Measurements from ENCODE around the gene USP25. TPM values are rescaled to one million over a fixed set of nuclear protein-coding genes. Genes with fewer than 3 reads are reported as not detected.

USP25 gene
- total and polyA plus RNA-seq, 9 of the 15 experiments (the other 6 are each of a cell fraction or from before 2014, with no cell fraction given): 7.8 to 44.9 (median 31.4) TPM

GRCh38 chr21:15755125-15755524, 25.3 kb downstream of the USP25 start (continued):
- no peak for TF ChIP-seq JUND (IDR thresholded peaks at IDR 0.05; ENCODE audit: borderline replicate concordance, low read depth, low read length)
- TF ChIP-seq JUND (tag; IDR thresholded peaks at IDR 0.05; ENCODE audit: borderline replicate concordance, low read depth, low read length): no peak
- TF ChIP-seq MEF2A (IDR thresholded peaks at IDR 0.05; ENCODE audit: control insufficient read depth, low read depth, low read length): no peak

GRCh38 chr21:15759469-15759868, 29.7 kb downstream of the USP25 start:
- CTCF ChIA-PET (ENCODE audit: low intra/inter-chr PET ratio): no interaction called here
- no TSS peak for BruUV-seq (replicated peaks)
- FAIRE-seq (no peak), DNase-seq (ENCODE audit: extremely low read depth in 1 of 4, low spot score in 3 of 4) (no peak), ATAC-seq (no peak)
- Histone ChIP-seq H3K9me3 (replicated peaks; ENCODE audit: control insufficient read depth, insufficient read depth, low read depth, low read length) (peaks cover 7% of the 10 kb centered on the region), H3K4me2 (ENCODE audit: insufficient read depth, low read length) (no peak overlapping the region), H3K27ac (ENCODE audit: extremely low read depth, low read depth, low read length) (no peak overlapping the region), H3K79me2 (ENCODE audit: control insufficient read depth, insufficient read depth, low read length) (peaks cover 98% of the 10 kb centered on the region), H3K36me3 (ENCODE audit: control insufficient read depth, insufficient read depth, low read length) (peaks cover 25% of the 10 kb centered on the region), H3K9me1 (ENCODE audit: control insufficient read depth, insufficient read depth, low read length) (no peaks in the 10 kb centered on the region), H2AFZ (ENCODE audit: low read depth, low read length) (no peak overlapping the region), H3K27me3 (ENCODE audit: control insufficient read depth in 2 of 2, insufficient read depth in 2 of 2, low read length in 2 of 2) (no peaks in the 10 kb centered on the region), H3K4me1 (replicated peaks in 1 of 2; ENCODE audit: control insufficient read depth in 2 of 2, insufficient read depth in 2 of 2, low read length in 2 of 2) (peaks cover 0 to 4% of the 10 kb centered on the region in 2 experiments; a peak in 2 of 5 replicates), H4K20me1 (replicated peaks; ENCODE audit: control insufficient read depth, insufficient read depth, low read length) (no peaks in the 10 kb centered on the region), H3K4me3 (no peak overlapping the region), H3K9ac (ENCODE audit: insufficient read depth in 1 of 2, low read depth in 2 of 2, low read length in 2 of 2) (no peak overlapping the region)
- intact Hi-C loops (cut with micrococcal nuclease) (no loop called here), in situ Hi-C loops (cut with MboI) (no loop called here)
- TF ChIP-seq BHLHE40 (IDR thresholded peaks at IDR 0.05; ENCODE audit: low read length): no peak
- peak; percentile 19 for TF ChIP-seq CBFA2T3 (IDR thresholded peaks at IDR 0.05)
- TF ChIP-seq AFF1 (IDR thresholded peaks at IDR 0.05; ENCODE audit: low read depth in 1 of 2, partially characterized antibody in 2 of 2): no peak
- TF ChIP-seq ERF (CRISPR knock-in tag; IDR thresholded peaks at IDR 0.05): no peak
- no peak for TF ChIP-seq GTF2E2 (tag; IDR thresholded peaks at IDR 0.05)
- TF ChIP-seq USF2 (CRISPR knock-in tag; IDR thresholded peaks at IDR 0.05): no peak
- POLR2A ChIA-PET: no interaction called here
- WGBS (ENCODE audit: insufficient coverage, low coverage, missing lambda C conversion rate): 70% methylated on average over 2 of the region's 2 CpGs
